Measurements from ENCODE around the gene EMD. TPM values are rescaled to one million over a fixed set of nuclear protein-coding genes. Genes with fewer than 3 reads are reported as not detected.

Gene EMD
- total and polyA plus RNA-seq, 2 of the 13 experiments (the other 11 are each of a cell fraction or from before 2014, with no cell fraction given): 14.5 to 14.9 TPM

DNA sequence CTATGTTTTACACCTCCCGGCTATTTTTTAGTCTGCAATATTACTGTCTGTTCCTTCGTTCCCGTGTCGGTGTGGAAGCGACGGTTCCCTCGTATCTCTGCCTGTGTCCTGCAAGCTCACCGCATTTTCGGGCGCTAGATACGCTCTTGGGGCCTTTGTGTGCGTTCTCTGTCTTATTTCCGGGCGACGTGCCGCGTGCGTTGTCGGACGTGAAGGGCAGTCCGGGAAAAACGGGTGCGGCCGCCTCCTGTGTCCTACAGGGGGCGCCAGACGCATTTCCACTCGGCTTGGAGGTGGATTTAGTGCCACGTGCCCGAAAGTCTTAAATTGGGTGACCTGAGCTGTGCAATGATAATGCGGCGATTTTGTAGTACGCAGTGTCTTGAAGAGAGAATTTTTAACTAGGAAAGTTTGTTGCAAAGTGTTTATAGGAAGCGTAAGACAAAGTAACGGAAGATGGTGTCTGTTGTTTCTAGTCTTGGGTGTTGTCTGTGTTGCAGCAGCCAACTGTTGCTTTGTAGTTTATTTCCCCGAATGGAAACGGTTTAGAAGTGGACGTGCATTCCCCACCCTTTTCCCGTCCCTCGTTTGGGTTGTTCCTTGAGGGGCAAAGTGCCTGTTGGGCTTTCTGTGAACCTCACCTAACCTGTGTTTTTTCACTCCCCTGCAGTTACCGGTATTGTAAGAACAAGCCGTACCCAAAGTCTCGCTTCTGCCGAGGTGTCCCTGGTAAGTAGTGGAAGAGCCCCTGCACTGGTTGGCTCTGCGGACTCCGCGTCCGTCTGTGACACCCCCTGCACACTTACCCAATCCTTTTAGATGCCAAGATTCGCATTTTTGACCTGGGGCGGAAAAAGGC, 19.8 kb downstream of the EMD start (continued):
- TF ChIP-seq, protein P1, sequence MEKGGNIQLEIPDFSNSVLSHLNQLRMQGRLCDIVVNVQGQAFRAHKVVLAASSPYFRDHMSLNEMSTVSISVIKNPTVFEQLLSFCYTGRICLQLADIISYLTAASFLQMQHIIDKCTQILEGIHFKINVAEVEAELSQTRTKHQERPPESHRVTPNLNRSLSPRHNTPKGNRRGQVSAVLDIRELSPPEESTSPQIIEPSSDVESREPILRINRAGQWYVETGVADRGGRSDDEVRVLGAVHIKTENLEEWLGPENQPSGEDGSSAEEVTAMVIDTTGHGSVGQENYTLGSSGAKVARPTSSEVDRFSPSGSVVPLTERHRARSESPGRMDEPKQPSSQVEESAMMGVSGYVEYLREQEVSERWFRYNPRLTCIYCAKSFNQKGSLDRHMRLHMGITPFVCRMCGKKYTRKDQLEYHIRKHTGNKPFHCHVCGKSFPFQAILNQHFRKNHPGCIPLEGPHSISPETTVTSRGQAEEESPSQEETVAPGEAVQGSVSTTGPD (CRISPR knock-in tag; IDR thresholded peaks at IDR 0.05): no peak
- TF ChIP-seq ZNF564 (CRISPR knock-in tag; IDR thresholded peaks at IDR 0.05) (no peak), ARHGAP35 (CRISPR knock-in tag; IDR thresholded peaks at IDR 0.05; ENCODE audit: borderline replicate concordance) (no peak), ZKSCAN1 (IDR thresholded peaks at IDR 0.05; ENCODE audit: low read length) (no peak), REPIN1 (CRISPR knock-in tag; IDR thresholded peaks at IDR 0.05; ENCODE audit: borderline replicate concordance, low read depth) (no peak), PITX1 (CRISPR knock-in tag; IDR thresholded peaks at IDR 0.05) (no peak), ZNF790 (CRISPR knock-in tag; IDR thresholded peaks at IDR 0.05; ENCODE audit: borderline replicate concordance) (0 out of 2 replicates have a peak, but pooled peaks have one; percentile 29), ZFX (CRISPR knock-in tag; IDR thresholded peaks at IDR 0.05; ENCODE audit: low read depth) (peak; percentile 27; the same call in 1 of the 2 replicates), ZIK1 (CRISPR knock-in tag; IDR thresholded peaks at IDR 0.05; ENCODE audit: borderline replicate concordance, low read depth) (no peak), PRMT3 (CRISPR knock-in tag; IDR thresholded peaks at IDR 0.05; ENCODE audit: borderline replicate concordance, low read depth) (no peak), ZNF282 (IDR thresholded peaks at IDR 0.05; ENCODE audit: partially characterized antibody) (no peak), ZNF44 (CRISPR knock-in tag; IDR thresholded peaks at IDR 0.05) (no peak), ZNF709 (CRISPR knock-in tag; IDR thresholded peaks at IDR 0.05) (peak; percentile 25; the same call in 1 of the 2 replicates), KLF9 (CRISPR knock-in tag; IDR thresholded peaks at IDR 0.05; ENCODE audit: low read depth) (no peak), HES4 (CRISPR knock-in tag; IDR thresholded peaks at IDR 0.05; ENCODE audit: borderline replicate concordance) (peak; percentile 11; the same call in 1 of the 2 replicates), ZNF749 (CRISPR knock-in tag; IDR thresholded peaks at IDR 0.05; ENCODE audit: borderline replicate concordance) (no peak)
- TF ChIP-seq, protein P2, sequence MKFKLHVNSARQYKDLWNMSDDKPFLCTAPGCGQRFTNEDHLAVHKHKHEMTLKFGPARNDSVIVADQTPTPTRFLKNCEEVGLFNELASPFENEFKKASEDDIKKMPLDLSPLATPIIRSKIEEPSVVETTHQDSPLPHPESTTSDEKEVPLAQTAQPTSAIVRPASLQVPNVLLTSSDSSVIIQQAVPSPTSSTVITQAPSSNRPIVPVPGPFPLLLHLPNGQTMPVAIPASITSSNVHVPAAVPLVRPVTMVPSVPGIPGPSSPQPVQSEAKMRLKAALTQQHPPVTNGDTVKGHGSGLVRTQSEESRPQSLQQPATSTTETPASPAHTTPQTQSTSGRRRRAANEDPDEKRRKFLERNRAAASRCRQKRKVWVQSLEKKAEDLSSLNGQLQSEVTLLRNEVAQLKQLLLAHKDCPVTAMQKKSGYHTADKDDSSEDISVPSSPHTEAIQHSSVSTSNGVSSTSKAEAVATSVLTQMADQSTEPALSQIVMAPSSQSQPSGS (CRISPR knock-in tag; IDR thresholded peaks at IDR 0.05): no peak
- TF ChIP-seq, protein P3, sequence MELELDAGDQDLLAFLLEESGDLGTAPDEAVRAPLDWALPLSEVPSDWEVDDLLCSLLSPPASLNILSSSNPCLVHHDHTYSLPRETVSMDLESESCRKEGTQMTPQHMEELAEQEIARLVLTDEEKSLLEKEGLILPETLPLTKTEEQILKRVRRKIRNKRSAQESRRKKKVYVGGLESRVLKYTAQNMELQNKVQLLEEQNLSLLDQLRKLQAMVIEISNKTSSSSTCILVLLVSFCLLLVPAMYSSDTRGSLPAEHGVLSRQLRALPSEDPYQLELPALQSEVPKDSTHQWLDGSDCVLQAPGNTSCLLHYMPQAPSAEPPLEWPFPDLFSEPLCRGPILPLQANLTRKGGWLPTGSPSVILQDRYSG (CRISPR knock-in tag; IDR thresholded peaks at IDR 0.05): no peak
- TF ChIP-seq, protein P4, sequence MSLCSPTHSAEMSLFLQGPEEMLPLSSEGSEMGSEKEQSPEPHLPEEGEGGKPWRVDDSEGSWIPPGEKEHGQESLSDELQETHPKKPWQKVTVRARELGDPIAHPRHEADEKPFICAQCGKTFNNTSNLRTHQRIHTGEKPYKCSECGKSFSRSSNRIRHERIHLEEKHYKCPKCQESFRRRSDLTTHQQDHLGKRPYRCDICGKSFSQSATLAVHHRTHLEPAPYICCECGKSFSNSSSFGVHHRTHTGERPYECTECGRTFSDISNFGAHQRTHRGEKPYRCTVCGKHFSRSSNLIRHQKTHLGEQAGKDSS (CRISPR knock-in tag; IDR thresholded peaks at IDR 0.05; ENCODE audit: borderline replicate concordance, low read depth): no peak
- TF ChIP-seq, protein P5, sequence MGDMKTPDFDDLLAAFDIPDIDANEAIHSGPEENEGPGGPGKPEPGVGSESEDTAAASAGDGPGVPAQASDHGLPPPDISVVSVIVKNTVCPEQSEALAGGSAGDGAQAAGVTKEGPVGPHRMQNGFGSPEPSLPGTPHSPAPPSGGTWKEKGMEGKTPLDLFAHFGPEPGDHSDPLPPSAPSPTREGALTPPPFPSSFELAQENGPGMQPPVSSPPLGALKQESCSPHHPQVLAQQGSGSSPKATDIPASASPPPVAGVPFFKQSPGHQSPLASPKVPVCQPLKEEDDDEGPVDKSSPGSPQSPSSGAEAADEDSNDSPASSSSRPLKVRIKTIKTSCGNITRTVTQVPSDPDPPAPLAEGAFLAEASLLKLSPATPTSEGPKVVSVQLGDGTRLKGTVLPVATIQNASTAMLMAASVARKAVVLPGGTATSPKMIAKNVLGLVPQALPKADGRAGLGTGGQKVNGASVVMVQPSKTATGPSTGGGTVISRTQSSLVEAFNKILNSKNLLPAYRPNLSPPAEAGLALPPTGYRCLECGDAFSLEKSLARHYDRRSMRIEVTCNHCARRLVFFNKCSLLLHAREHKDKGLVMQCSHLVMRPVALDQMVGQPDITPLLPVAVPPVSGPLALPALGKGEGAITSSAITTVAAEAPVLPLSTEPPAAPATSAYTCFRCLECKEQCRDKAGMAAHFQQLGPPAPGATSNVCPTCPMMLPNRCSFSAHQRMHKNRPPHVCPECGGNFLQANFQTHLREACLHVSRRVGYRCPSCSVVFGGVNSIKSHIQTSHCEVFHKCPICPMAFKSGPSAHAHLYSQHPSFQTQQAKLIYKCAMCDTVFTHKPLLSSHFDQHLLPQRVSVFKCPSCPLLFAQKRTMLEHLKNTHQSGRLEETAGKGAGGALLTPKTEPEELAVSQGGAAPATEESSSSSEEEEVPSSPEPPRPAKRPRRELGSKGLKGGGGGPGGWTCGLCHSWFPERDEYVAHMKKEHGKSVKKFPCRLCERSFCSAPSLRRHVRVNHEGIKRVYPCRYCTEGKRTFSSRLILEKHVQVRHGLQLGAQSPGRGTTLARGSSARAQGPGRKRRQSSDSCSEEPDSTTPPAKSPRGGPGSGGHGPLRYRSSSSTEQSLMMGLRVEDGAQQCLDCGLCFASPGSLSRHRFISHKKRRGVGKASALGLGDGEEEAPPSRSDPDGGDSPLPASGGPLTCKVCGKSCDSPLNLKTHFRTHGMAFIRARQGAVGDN (CRISPR knock-in tag; IDR thresholded peaks at IDR 0.05): peak; percentile 63
